PC-3 (cell line): ENCODE measurements around the gene TWIST2. TPM values are rescaled to one million over a fixed set of nuclear protein-coding genes. Genes with fewer than 3 reads are reported as not detected.

Source experiments
- ATAC-seq: fragments of 200-7000 bp; cut with Tn5 transposase; 2 replicates; pipeline ENCODE4 v1.9.1; 2020; ENCODE audit warnings: mild to moderate bottlenecking, moderate library complexity
- BruUV-seq: library from RNA; stranded (reverse); fragments of 400-500 nt; replicated peaks from 2 replicates; lab custom pipeline; 2021; lab: Mats Ljungman, UMichigan
- CTCF ChIA-PET: fragments of 300-600 bp; sonication (Branson Sonifier 250); formaldehyde crosslinking; loops from one replicate; lab custom pipeline; 2022; ENCODE audit warnings: antibody characterized with exemption; lab: Charles Lee
- POLR2A ChIA-PET: fragments of 300-600 bp; sonication (Branson Sonifier 250); formaldehyde crosslinking; loops from one replicate; lab custom pipeline; 2022; ENCODE audit warnings: antibody characterized with exemption; ENCODE audit not compliant: unreplicated experiment; lab: Charles Lee
- DNase-seq: peaks from one replicate; pipeline ENCODE4 v3.0.0-alpha.2; 2015
- H2AFZ ChIP-seq: fragments of 300-600 bp; sonication (generic); 2 replicates; pipeline ENCODE4 v1.6.0; 2016; ENCODE audit warnings: antibody characterized with exemption, low read length
- H3F3A ChIP-seq: fragments of 300-600 bp; sonication (generic); one replicate; pipeline ENCODE4 v1.6.0; 2017; ENCODE audit warnings: antibody characterized with exemption, low read length, control low read depth, mild to moderate bottlenecking; ENCODE audit not compliant: unreplicated experiment
- H3K27ac ChIP-seq: fragments of 300-600 bp; sonication (generic); 2 replicates; pipeline ENCODE4 v1.5.1; 2016; ENCODE audit warnings: mild to moderate bottlenecking, low read length
- H3K27me3 ChIP-seq: fragments of 300-600 bp; sonication (generic); 2 replicates; pipeline ENCODE4 v1.6.1; 2016; ENCODE audit warnings: low read length, mixed read lengths
- H3K36me3 ChIP-seq: fragments of 300-600 bp; sonication (generic); 2 replicates; pipeline ENCODE4 v1.6.1; 2016; ENCODE audit warnings: low read depth, mixed run types, low read length, mixed read lengths
- H3K4me1 ChIP-seq: fragments of 300-600 bp; sonication (generic); 2 replicates; pipeline ENCODE4 v1.5.1; 2016; ENCODE audit warnings: low read length; ENCODE audit not compliant: insufficient read depth
- H3K4me2 ChIP-seq: fragments of 300-600 bp; sonication (generic); 2 replicates; pipeline ENCODE4 v1.6.0; 2016; ENCODE audit warnings: low read length
- H3K4me3 ChIP-seq: fragments of 300-600 bp; sonication (generic); 2 replicates; pipeline ENCODE4 v1.5.1; 2016; ENCODE audit warnings: mild to moderate bottlenecking, low read length, mixed read lengths
- H3K79me2 ChIP-seq: fragments of 300-600 bp; sonication (generic); 2 replicates; pipeline ENCODE4 v1.6.1; 2017; ENCODE audit warnings: low read length, mixed read lengths
- H3K9ac ChIP-seq: fragments of 300-600 bp; sonication (generic); 2 replicates; pipeline ENCODE4 v1.6.0; 2016; ENCODE audit warnings: mild to moderate bottlenecking, low read length
- H3K9me2 ChIP-seq: fragments of 300-600 bp; sonication (generic); replicated peaks from 2 replicates; pipeline ENCODE4 v1.6.1; 2016; ENCODE audit warnings: mixed run types, low read length, mixed read lengths
- H3K9me3 ChIP-seq: fragments of 300-600 bp; sonication (generic); 2 replicates; pipeline ENCODE4 v1.6.1; 2016; ENCODE audit warnings: low read length, mixed read lengths
- H4K20me1 ChIP-seq: fragments of 300-600 bp; sonication (generic); 2 replicates; pipeline ENCODE4 v1.6.1; 2016; ENCODE audit warnings: low read length, mixed read lengths
- CTCF ChIP-seq: fragments of 300-600 bp; sonication (generic); conservative IDR thresholded peaks from 2 replicates; pipeline ENCODE4 v1.5.1; 2017; ENCODE audit warnings: antibody characterized with exemption, low read depth, mild to moderate bottlenecking, low read length
- EZH2 ChIP-seq: fragments of 300-600 bp; sonication (generic); IDR thresholded peaks from one replicate; pipeline ENCODE4 v1.6.1; 2017; ENCODE audit warnings: antibody characterized with exemption, mild to moderate bottlenecking, low read length; ENCODE audit not compliant: unreplicated experiment
- EZH2phosphoT487 ChIP-seq: fragments of 300-600 bp; sonication (generic); IDR thresholded peaks from 2 replicates; pipeline ENCODE4 v1.6.1; 2018; ENCODE audit warnings: mild to moderate bottlenecking, antibody characterized with exemption, low read length, borderline replicate concordance
- intact Hi-C: fragments of 100-400 bp; cut with micrococcal nuclease; formaldehyde crosslinking; loops from 2 replicates; pipeline ENCODE4 v1.9.0; 2023
- total RNA-seq: library from RNA; depleted of rRNA; stranded (reverse); fragments of >200 nt; gene quantifications from 2 replicates; pipeline ENCODE4 v1.2.3, GENCODE V29; 2014

The TWIST2 gene
- total RNA-seq, 1 experiment from 2014 or later, result 4.4 TPM

GRCh38 chr2:238859636-238860347 is 11.9 kb downstream of the TWIST2 start:
- H3K36me3 ChIP-seq, result no peaks in the 10 kb centered on the region; the same call in 1 of the 2 replicates

GRCh38 chr2:238861013-238861730 is 13.3 kb downstream of the TWIST2 start:
- BruUV-seq, result no TSS peak
- CTCF ChIA-PET, result no interaction called here
- Histone ChIP-seq H2AFZ (no peak overlapping the region), H3K4me2 (no peak overlapping the region), H3K9me3 (no peaks in the 10 kb centered on the region), H3F3A (no peaks in the 10 kb centered on the region), H3K9me2 (no peaks in the 10 kb centered on the region), H3K79me2 (no peaks in the 10 kb centered on the region), H4K20me1 (no peaks in the 10 kb centered on the region), H3K4me1 (peaks cover 22% of the 10 kb centered on the region), H3K9ac (no peak overlapping the region), H3K36me3 (no peaks in the 10 kb centered on the region; the same call in 1 of the 2 replicates), H3K27me3 (no peaks in the 10 kb centered on the region), H3K27ac (no peak overlapping the region), H3K4me3 (no peak overlapping the region)
- intact Hi-C loops, result loop anchor here (5.0 kb wide), 1 partner anchor 86 kb away; no protein-coding TSS in a partner anchor
- DNase-seq, result no peak
- no peak for ATAC-seq
- TF ChIP-seq EZH2phosphoT487 (no peak), EZH2 (no peak), CTCF (no peak)
- POLR2A ChIA-PET, result no interaction called here

More at GRCh38 chr2:238859636-238860347, 11.9 kb downstream of the TWIST2 start:
- H3K79me2 ChIP-seq, result no peaks in the 10 kb centered on the region
- no peaks in the 10 kb centered on the region for H3K9me2 ChIP-seq
- DNase-seq (no peak), ATAC-seq (no peak)
- POLR2A ChIA-PET, result no interaction called here
- H3K4me3 ChIP-seq, result no peak overlapping the region
- no peak overlapping the region for H3K4me2 ChIP-seq
- H3K9me3 ChIP-seq, result no peaks in the 10 kb centered on the region
- H4K20me1 ChIP-seq, result no peaks in the 10 kb centered on the region
- no peaks in the 10 kb centered on the region for H3K27me3 ChIP-seq
- BruUV-seq, result no TSS peak
- CTCF ChIA-PET, result no interaction called here
- intact Hi-C loops, result loop anchor here (5.0 kb wide), 1 partner anchor 88 kb away; no protein-coding TSS in a partner anchor
- TF ChIP-seq EZH2phosphoT487 (no peak), EZH2 (no peak), CTCF (no peak)
- no peaks in the 10 kb centered on the region for H3F3A ChIP-seq
- peaks cover 16% of the 10 kb centered on the region for H3K4me1 ChIP-seq
- H3K27ac ChIP-seq, result no peak overlapping the region
- H2AFZ ChIP-seq, result no peak overlapping the region
- H3K9ac ChIP-seq, result no peak overlapping the region
